Measurements from ENCODE around the gene SMC1B. TPM values are rescaled to one million over a fixed set of nuclear protein-coding genes. Genes with fewer than 3 reads are reported as not detected.

Gene SMC1B
- total and polyA plus RNA-seq, 2 of the 8 experiments (the other 6 are each of a cell fraction or from before 2014, with no cell fraction given), result 0.02 TPM; not detected in 1

DNA sequence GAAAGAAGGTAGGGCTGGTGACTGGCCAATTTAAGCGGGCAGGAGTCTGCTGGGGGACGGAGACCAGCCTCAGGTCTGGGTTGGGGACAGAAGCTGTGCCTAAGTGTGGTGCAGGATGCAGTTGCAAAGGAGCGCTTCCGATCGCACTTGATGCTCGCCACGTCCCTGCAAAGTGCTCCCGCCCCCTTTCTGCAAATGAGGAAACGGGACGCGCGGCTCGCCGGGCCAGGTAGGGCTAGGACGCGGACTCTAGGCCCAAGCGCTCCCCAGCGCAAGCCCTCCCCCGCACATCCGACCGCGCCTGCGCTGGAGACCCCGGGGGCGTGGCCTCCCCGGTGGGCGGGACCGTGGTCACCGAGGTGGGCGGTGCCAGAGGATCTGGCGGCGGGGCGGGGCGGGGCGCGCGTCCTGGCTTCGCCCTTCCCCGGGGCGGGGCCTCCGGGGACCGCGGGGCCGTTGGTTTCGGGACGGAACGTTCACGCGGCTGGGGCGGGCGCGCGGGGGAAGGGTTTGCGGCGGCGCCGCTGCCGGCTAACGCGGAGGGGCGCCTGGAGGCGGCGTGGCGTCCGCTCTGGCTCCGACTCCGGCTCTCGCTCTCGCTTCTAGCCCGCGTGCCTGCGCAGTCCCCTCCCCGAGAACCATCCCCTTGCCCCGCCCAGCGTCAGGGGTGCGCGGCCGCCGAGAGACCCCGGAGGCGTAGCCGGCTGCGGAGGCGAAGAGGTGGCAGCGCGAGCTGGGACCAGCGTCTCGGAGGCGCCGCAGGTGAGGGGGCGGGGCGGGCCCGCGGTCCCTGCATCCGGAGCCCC is 103.8 kb downstream of the SMC1B start, which contains the start of gene FAM118A (continued):
- TF ChIP-seq SP4 (IDR thresholded peaks at IDR 0.05; ENCODE audit: low read length) (peak; percentile 60; the same call in 1 of the 2 replicates), RXRA (IDR thresholded peaks at IDR 0.05; ENCODE audit: insufficient read depth, low read depth, low read length) (no peak), NRF1 (IDR thresholded peaks at IDR 0.05; ENCODE audit: low read depth, low read length) (peak; percentile 73), EGR1 (IDR thresholded peaks at IDR 0.05; ENCODE audit: borderline replicate concordance, low read depth, low read length) (peak; percentile 96), ASH2L (IDR thresholded peaks at IDR 0.05; ENCODE audit: low read length) (peak; percentile 77), SAP30 (IDR thresholded peaks at IDR 0.05; ENCODE audit: insufficient read depth, insufficient replicate concordance, low read length) (no peak), RBBP5 (IDR thresholded peaks at IDR 0.05; ENCODE audit: borderline replicate concordance, low read depth, low read length) (peak; percentile 74; the same call in 1 of the 2 replicates), PHF8 (conservative IDR thresholded peaks at IDR 0.05; ENCODE audit: low read depth, low read length) (peak; percentile 85), NANOG (IDR thresholded peaks at IDR 0.05; ENCODE audit: insufficient read depth, low read depth, low read length, poor library complexity, severe bottlenecking) (no peak), TCF12 (IDR thresholded peaks at IDR 0.05; ENCODE audit: low read depth, low read length) (no peak), CREB1 (IDR thresholded peaks at IDR 0.05) (peak; percentile 29; the same call in 1 of the 2 replicates), TAF7 (optimal IDR thresholded peaks at IDR 0.05; ENCODE audit: borderline replicate concordance, low read depth, low read length) (peak; percentile 24), CBX8 (IDR thresholded peaks at IDR 0.05; ENCODE audit: borderline replicate concordance, low read depth, low read length) (no peak), TAF1 (IDR thresholded peaks at IDR 0.05; ENCODE audit: low read depth, low read length) (peak; percentile 78), RAD21 (IDR thresholded peaks at IDR 0.05 in 1 of 2, conservative IDR thresholded peaks at IDR 0.05 in 1 of 2; ENCODE audit: low read depth in 2 of 2, low read length in 2 of 2) (peak in 1 of 2 experiments; percentile 0; a peak in 1 of 4 replicates), SP1 (IDR thresholded peaks at IDR 0.05; ENCODE audit: low read depth, low read length) (peak; percentile 44; the same call in 1 of the 2 replicates)
- TF ChIP-seq, protein P1, sequence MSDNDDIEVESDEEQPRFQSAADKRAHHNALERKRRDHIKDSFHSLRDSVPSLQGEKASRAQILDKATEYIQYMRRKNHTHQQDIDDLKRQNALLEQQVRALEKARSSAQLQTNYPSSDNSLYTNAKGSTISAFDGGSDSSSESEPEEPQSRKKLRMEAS (IDR thresholded peaks at IDR 0.05), result peak; percentile 46
- TF ChIP-seq, protein P2, sequence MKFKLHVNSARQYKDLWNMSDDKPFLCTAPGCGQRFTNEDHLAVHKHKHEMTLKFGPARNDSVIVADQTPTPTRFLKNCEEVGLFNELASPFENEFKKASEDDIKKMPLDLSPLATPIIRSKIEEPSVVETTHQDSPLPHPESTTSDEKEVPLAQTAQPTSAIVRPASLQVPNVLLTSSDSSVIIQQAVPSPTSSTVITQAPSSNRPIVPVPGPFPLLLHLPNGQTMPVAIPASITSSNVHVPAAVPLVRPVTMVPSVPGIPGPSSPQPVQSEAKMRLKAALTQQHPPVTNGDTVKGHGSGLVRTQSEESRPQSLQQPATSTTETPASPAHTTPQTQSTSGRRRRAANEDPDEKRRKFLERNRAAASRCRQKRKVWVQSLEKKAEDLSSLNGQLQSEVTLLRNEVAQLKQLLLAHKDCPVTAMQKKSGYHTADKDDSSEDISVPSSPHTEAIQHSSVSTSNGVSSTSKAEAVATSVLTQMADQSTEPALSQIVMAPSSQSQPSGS (IDR thresholded peaks at IDR 0.05; ENCODE audit: low read length), result 0 out of 2 replicates have a peak, but pooled peaks have one; percentile 35
